ENCODE data around the gene AKAP9. TPM values are rescaled to one million over a fixed set of nuclear protein-coding genes. Genes with fewer than 3 reads are reported as not detected.

The AKAP9 gene
- total and polyA plus RNA-seq, 4 donors, result 76.0 to 124 (median 92.5) TPM

DNA sequence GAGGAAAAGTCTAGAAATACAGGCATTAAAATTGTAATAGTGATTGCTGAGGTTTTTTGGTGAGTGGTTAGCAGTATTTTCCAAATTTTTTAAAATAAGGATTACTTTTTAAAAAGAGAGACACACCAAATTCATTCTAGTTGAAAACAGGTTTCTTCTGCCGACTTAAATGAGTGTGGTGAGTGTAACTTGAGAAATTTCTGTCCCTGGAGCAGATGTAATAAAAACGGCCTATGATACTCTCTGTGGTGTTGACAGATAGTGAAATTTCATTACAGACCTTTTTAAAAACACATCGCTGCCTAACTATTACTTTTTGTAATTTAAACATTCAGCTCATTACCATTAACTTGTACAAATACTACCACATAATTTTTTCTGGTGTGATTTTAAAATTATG, 103.5 kb downstream of the AKAP9 start:
- Histone ChIP-seq H3K36me3 (ENCODE audit: control insufficient read depth, insufficient read depth, low read length) (peaks cover 15% of the 10 kb centered on the region), H3K4me1 (ENCODE audit: control insufficient read depth, insufficient read depth, low read length) (no peaks in the 10 kb centered on the region), H3K27me3 (ENCODE audit: control insufficient read depth, insufficient read depth, low read length) (no peaks in the 10 kb centered on the region), H3K9me3 (ENCODE audit: control insufficient read depth, insufficient read depth, low read length) (no peaks in the 10 kb centered on the region), H3K4me3 (ENCODE audit: low read depth, low read length) (no peak overlapping the region), H3K27ac (ENCODE audit: low read depth, low read length) (no peak overlapping the region)
- no CpG with 5 or more reads among the region's 3 CpGs for WGBS (ENCODE audit: insufficient coverage)
- DNase-seq (ENCODE audit: low read depth in 4 of 6, low spot score in 6 of 6), result no peak

DNA sequence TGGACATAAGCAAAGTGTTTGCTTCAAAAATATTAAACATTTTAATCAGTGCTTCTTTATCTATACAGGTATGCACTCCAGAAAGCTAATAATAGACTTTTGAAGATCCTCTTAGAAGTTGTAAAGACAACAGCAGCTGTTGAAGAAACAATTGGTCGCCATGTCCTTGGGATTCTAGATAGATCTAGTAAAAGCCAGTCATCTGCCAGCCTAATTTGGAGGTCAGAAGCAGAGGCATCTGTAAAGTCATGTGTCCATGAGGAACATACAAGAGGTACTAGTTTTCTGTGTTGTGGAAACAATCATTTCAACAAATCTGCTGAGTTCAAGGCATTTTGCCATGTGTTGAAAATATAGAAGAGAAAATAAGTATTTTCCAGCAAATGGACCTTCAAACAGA, 104.3 kb downstream of the AKAP9 start:
- H3K9me3 ChIP-seq (ENCODE audit: control insufficient read depth, insufficient read depth, low read length), result no peaks in the 10 kb centered on the region
- H3K27ac ChIP-seq (ENCODE audit: low read depth, low read length), result no peak overlapping the region
- no peak for DNase-seq (ENCODE audit: low read depth in 4 of 6, low spot score in 6 of 6)
- H3K4me3 ChIP-seq (ENCODE audit: low read depth, low read length), result no peak overlapping the region
- H3K4me1 ChIP-seq (ENCODE audit: control insufficient read depth, insufficient read depth, low read length), result no peaks in the 10 kb centered on the region
- H3K27me3 ChIP-seq (ENCODE audit: control insufficient read depth, insufficient read depth, low read length), result no peaks in the 10 kb centered on the region
- 100% methylated on average over 1 of the region's 1 CpG for WGBS (ENCODE audit: insufficient coverage)
- peaks cover 15% of the 10 kb centered on the region for H3K36me3 ChIP-seq (ENCODE audit: control insufficient read depth, insufficient read depth, low read length)

DNA sequence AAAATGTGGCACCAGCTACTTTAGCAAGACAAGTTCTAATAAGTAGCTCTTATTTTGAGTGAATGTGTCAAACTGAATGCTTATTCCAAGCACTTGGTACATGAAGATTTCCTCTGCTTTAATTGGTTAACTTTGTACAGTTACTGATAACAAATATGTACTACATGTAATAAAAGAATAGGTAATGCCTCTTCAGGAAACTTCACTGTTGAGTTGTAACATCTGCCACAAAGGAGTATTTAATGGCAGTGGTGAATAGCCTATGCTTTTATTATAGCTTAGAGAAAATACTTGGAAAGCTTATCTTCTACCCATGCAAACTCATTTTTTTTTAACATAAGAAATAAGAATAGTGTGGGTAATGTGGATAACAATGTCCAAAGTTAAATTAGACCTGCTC, 111.0 kb downstream of the AKAP9 start:
- no peak for DNase-seq (ENCODE audit: low read depth in 4 of 6, low spot score in 6 of 6)
- Histone ChIP-seq H3K27me3 (ENCODE audit: control insufficient read depth, insufficient read depth, low read length) (no peaks in the 10 kb centered on the region), H3K36me3 (ENCODE audit: control insufficient read depth, insufficient read depth, low read length) (peaks cover 12% of the 10 kb centered on the region), H3K27ac (ENCODE audit: low read depth, low read length) (no peak overlapping the region), H3K9me3 (ENCODE audit: control insufficient read depth, insufficient read depth, low read length) (no peaks in the 10 kb centered on the region), H3K4me1 (ENCODE audit: control insufficient read depth, insufficient read depth, low read length) (no peaks in the 10 kb centered on the region), H3K4me3 (ENCODE audit: low read depth, low read length) (no peak overlapping the region)

DNA sequence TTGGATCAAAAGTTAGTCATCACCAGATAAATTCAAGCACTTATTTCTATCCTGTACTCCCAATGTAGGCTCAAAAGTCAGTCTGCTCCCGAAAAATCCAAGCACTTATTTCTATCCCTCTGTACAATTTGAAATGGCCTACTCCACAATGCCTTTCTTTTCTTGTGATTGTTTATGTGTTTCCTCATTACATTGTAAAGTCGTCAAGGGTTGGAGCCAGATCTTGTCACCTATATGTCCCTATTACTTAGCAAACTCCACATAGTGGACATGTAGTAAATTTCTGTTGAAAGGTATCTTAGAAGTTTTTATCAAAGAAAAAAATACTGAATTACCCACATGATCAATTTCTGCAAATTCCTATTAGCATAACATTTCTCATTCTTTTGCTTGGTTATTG, 111.5 kb downstream of the AKAP9 start:
- Histone ChIP-seq H3K36me3 (ENCODE audit: control insufficient read depth, insufficient read depth, low read length) (peaks cover 10% of the 10 kb centered on the region), H3K9me3 (ENCODE audit: control insufficient read depth, insufficient read depth, low read length) (no peaks in the 10 kb centered on the region), H3K4me3 (ENCODE audit: low read depth, low read length) (no peak overlapping the region), H3K4me1 (ENCODE audit: control insufficient read depth, insufficient read depth, low read length) (no peaks in the 10 kb centered on the region), H3K27me3 (ENCODE audit: control insufficient read depth, insufficient read depth, low read length) (no peaks in the 10 kb centered on the region), H3K27ac (ENCODE audit: low read depth, low read length) (no peak overlapping the region)
- WGBS (ENCODE audit: insufficient coverage), result no CpG with 5 or more reads among the region's 2 CpGs
- DNase-seq (ENCODE audit: low read depth in 4 of 6, low spot score in 6 of 6), result no peak

DNA sequence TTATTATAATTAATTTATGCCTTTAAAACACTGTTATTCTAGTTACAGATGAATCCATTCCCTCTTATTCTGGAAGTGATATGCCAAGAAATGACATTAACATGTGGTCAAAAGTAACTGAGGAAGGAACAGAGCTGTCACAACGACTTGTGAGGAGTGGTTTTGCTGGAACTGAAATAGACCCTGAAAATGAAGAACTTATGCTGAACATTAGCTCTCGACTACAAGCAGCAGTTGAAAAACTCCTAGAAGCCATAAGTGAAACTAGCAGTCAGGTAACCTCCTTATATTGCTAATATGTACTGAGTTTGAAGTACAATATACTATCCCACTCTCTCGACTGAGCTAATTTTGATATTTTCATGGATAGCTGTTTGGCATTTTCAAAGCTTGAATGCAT, 112.0 kb downstream of the AKAP9 start:
- Histone ChIP-seq H3K27me3 (ENCODE audit: control insufficient read depth, insufficient read depth, low read length) (no peaks in the 10 kb centered on the region), H3K9me3 (ENCODE audit: control insufficient read depth, insufficient read depth, low read length) (no peaks in the 10 kb centered on the region), H3K4me1 (ENCODE audit: control insufficient read depth, insufficient read depth, low read length) (no peaks in the 10 kb centered on the region), H3K27ac (ENCODE audit: low read depth, low read length) (no peak overlapping the region), H3K36me3 (ENCODE audit: control insufficient read depth, insufficient read depth, low read length) (peaks cover 10% of the 10 kb centered on the region), H3K4me3 (ENCODE audit: low read depth, low read length) (no peak overlapping the region)
- no peak for DNase-seq (ENCODE audit: low read depth in 4 of 6, low spot score in 6 of 6)
- 80% methylated on average over 1 of the region's 3 CpGs for WGBS (ENCODE audit: insufficient coverage)

DNA sequence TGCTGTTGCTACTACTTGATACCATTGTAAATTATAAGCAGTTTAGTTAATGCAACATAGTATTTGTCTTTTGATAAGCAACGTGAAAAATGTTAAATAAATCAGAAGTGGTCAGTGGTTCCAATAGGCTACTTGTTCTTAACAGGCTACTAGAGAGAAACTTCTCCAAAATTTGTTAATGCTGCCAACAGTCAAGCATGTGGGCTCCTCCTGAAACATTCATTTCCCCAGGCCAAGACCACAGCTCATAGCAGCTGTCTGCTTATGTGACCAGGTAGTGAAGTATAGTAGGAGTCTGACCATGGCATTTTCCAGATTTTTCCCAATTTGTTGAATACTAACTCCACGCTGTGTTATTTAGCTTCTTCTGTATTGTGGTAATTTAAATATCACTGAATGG, 112.7 kb downstream of the AKAP9 start:
- no CpG with 5 or more reads among the region's 2 CpGs for WGBS (ENCODE audit: insufficient coverage)
- no peaks in the 10 kb centered on the region for H3K27me3 ChIP-seq (ENCODE audit: control insufficient read depth, insufficient read depth, low read length)
- H3K9me3 ChIP-seq (ENCODE audit: control insufficient read depth, insufficient read depth, low read length), result no peaks in the 10 kb centered on the region
- no peak overlapping the region for H3K27ac ChIP-seq (ENCODE audit: low read depth, low read length)
- H3K4me3 ChIP-seq (ENCODE audit: low read depth, low read length), result no peak overlapping the region
- H3K36me3 ChIP-seq (ENCODE audit: control insufficient read depth, insufficient read depth, low read length), result peaks cover 10% of the 10 kb centered on the region
- DNase-seq (ENCODE audit: low read depth in 4 of 6, low spot score in 6 of 6), result no peak
- no peaks in the 10 kb centered on the region for H3K4me1 ChIP-seq (ENCODE audit: control insufficient read depth, insufficient read depth, low read length)

DNA sequence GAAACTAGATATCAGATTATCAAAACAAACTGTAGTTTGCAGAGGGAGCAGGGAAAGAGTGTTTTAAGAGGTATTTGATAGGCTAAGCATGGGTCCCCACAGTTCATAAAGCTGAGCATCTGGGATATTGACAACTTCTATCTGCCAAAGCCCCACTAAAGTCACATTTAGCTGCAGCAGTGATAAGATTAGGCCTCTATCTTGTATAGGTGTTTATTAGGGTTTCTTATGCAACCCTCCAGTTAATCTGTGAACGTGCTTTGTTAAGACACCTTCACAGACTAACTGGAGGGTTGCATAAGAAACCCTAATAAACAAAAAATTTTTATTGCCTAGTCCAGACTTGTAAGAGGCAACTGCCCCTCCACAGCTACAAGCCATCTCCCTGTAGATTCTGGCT, 115.6 kb downstream of the AKAP9 start:
- Histone ChIP-seq H3K36me3 (ENCODE audit: control insufficient read depth, insufficient read depth, low read length) (no peaks in the 10 kb centered on the region), H3K4me1 (ENCODE audit: control insufficient read depth, insufficient read depth, low read length) (no peaks in the 10 kb centered on the region), H3K4me3 (ENCODE audit: low read depth, low read length) (no peak overlapping the region), H3K27me3 (ENCODE audit: control insufficient read depth, insufficient read depth, low read length) (no peaks in the 10 kb centered on the region), H3K27ac (ENCODE audit: low read depth, low read length) (no peak overlapping the region), H3K9me3 (ENCODE audit: control insufficient read depth, insufficient read depth, low read length) (no peaks in the 10 kb centered on the region)
- no CpG with 5 or more reads among the region's 1 CpG for WGBS (ENCODE audit: insufficient coverage)
- no peak for DNase-seq (ENCODE audit: low read depth in 4 of 6, low spot score in 6 of 6)

DNA sequence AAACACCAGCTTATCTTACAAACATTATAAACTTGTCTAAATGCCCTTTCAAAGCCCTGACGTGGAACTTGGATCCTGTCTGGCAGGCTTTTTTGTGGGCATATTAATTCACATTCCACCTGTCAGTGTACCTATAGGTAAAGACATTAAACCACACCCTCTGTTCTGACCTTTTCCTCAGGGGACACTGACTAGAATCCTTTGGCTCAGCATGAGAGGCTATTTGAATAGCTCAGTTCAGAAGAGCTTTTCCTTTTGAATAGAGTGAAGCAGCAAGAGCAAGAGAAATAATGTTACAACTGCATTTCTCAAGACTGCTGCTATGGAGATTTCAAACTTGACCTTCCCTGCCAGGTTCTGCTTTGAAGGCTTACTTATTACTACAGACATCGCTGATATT, 116.7 kb downstream of the AKAP9 start:
- Histone ChIP-seq H3K9me3 (ENCODE audit: control insufficient read depth, insufficient read depth, low read length) (no peaks in the 10 kb centered on the region), H3K4me3 (ENCODE audit: low read depth, low read length) (no peak overlapping the region), H3K4me1 (ENCODE audit: control insufficient read depth, insufficient read depth, low read length) (no peaks in the 10 kb centered on the region), H3K27me3 (ENCODE audit: control insufficient read depth, insufficient read depth, low read length) (no peaks in the 10 kb centered on the region), H3K27ac (ENCODE audit: low read depth, low read length) (no peak overlapping the region), H3K36me3 (ENCODE audit: control insufficient read depth, insufficient read depth, low read length) (no peaks in the 10 kb centered on the region)
- peak in 2 of 6 donors; percentile 37 to 43 for DNase-seq (ENCODE audit: low read depth in 4 of 6, low spot score in 6 of 6)
- WGBS (ENCODE audit: insufficient coverage), result 60% methylated on average over 1 of the region's 2 CpGs

DNA sequence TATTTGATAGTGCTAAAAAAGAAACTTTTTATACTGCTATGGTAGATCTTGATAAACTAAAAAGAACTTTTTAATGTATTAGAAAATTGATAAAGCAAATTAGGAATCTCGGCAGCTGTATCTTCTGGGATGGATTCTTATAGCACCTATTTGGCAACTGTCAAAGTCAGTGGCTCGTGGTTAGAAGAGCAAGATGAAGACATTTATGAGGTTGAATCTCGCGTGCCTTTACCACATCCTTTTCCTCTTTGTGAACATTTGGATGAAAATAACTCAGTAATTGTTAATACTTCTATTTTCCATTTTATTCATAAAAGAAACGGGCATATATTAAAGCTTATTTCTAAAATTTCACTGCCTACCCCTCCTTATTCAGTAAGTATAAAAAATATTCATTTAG, 117.4 kb downstream of the AKAP9 start:
- Histone ChIP-seq H3K36me3 (ENCODE audit: control insufficient read depth, insufficient read depth, low read length) (no peaks in the 10 kb centered on the region), H3K4me3 (ENCODE audit: low read depth, low read length) (no peak overlapping the region), H3K4me1 (ENCODE audit: control insufficient read depth, insufficient read depth, low read length) (no peaks in the 10 kb centered on the region), H3K27ac (ENCODE audit: low read depth, low read length) (no peak overlapping the region), H3K27me3 (ENCODE audit: control insufficient read depth, insufficient read depth, low read length) (no peaks in the 10 kb centered on the region), H3K9me3 (ENCODE audit: control insufficient read depth, insufficient read depth, low read length) (no peaks in the 10 kb centered on the region)
- 86% methylated on average over 1 of the region's 5 CpGs for WGBS (ENCODE audit: insufficient coverage)
- no peak for DNase-seq (ENCODE audit: low read depth in 4 of 6, low spot score in 6 of 6)

DNA sequence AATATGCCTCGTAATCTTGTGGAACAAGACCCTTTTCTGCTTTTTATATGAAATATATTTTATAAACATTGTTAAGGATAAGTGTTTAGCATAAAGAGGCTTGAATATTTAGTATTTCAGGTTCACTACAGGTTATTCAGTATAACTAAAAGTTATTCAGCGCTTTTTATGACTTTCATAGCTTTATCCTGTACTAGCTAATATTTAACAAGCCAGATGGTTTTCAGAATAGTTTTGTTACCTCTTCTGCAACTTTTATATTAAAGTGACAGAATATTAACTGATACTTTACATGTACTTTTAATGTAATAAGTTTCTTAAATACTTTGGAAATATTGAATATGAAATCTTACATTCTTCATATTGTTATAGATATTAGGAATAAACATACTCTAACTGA, 118.2 kb downstream of the AKAP9 start:
- Histone ChIP-seq H3K9me3 (ENCODE audit: control insufficient read depth, insufficient read depth, low read length) (no peaks in the 10 kb centered on the region), H3K27me3 (ENCODE audit: control insufficient read depth, insufficient read depth, low read length) (no peaks in the 10 kb centered on the region), H3K27ac (ENCODE audit: low read depth, low read length) (no peak overlapping the region), H3K36me3 (ENCODE audit: control insufficient read depth, insufficient read depth, low read length) (no peaks in the 10 kb centered on the region), H3K4me1 (ENCODE audit: control insufficient read depth, insufficient read depth, low read length) (no peaks in the 10 kb centered on the region), H3K4me3 (ENCODE audit: low read depth, low read length) (no peak overlapping the region)
- WGBS (ENCODE audit: insufficient coverage), result no CpG with 5 or more reads among the region's 2 CpGs
- no peak for DNase-seq (ENCODE audit: low read depth in 4 of 6, low spot score in 6 of 6)

Data from spinal cord (tissue), 10 donors.